GM11168 (cell line): ENCODE measurements around the gene STARD6.
"Not testable (repeated sequence)": the region's sequence is repeated elsewhere in the genome, so short reads cannot be mapped to it uniquely, and the experiment has no call there.

ENCODE experiments used
- in situ Hi-C: fragments of 300-500 bp; cut with MboI; formaldehyde crosslinking; loops from one replicate; pipeline ENCODE4 v1.12.0; 2022; ENCODE audit warnings: low sequenced_read_pairs; ENCODE audit not compliant: unreplicated experiment

STARD6 gene

GRCh38 chr18:54351186-54351585 lies 6.5 kb downstream of the STARD6 start:
- in situ Hi-C loops = no loop called here

GRCh38 chr18:54338230-54338629 lies 19.4 kb downstream of the STARD6 start:
- in situ Hi-C loops = no loop called here

- in situ Hi-C loops = no loop called here
Observed at GRCh38 chr18:54335638-54336173, 22.0 kb downstream of the STARD6 start.

- in situ Hi-C loops = no loop called here
Observed at GRCh38 chr18:54330768-54331548, 26.7 kb downstream of the STARD6 start.

DNA sequence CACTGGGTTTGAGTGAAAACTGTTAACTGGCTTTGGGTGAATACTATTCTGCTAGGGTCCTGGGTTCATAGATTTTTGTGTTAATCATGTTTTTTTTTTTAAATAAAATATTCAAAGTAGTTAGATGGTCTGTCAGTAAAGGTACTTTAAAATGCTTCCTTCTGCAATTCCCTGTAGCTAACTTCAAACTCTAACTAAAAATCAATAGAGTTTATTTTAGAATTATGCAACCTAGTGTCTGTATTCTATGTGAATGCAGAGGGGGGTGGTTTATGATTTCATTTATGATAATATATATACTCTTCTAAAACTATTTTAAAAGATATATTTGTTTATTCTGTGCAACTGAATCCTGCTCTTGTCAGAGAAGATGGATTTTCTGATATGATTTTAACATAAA lies 27.9 kb downstream of the STARD6 start:
- in situ Hi-C loops = no loop called here

DNA sequence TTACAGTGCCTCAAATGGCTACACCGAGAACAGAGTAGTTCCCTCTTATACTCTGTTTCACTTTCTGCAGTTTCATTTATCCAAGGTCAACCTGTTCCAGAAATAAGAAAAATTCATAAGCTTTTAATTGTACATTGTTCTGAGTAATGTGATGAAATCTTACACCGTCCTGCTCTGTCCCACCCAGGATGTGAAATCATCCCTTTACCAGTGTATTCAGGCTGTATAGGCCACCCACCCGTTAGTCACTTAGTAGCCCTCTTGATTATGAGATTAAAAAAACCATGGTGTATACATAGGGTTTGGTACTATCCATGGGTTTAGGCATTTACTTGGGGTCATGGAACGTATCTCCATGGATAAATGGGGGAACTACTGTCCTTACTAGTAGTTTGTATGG lies 29.8 kb downstream of the STARD6 start:
- in situ Hi-C loops = no loop called here

DNA sequence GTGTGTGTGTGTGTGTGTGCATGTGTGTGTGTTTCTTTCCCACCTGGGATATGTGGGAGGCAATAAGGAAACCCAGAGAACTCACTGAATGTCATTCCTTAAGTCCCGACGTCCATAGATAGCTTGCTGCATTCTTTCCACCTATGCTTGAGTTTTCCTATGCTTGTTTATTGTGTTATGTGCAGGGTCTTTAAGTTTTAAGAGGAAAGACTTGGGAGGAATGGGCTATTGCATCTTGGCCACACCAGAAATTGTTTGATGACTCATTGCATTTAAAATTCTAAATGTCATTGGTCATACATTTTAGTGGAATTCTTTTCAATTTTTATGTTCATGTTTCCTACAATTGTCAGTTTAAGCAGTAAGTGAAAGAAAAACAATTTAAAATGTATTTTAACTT lies 33.7 kb downstream of the STARD6 start:
- in situ Hi-C loops = no loop called here

GRCh38 chr18:54323561-54323960 lies 34.1 kb downstream of the STARD6 start:
- in situ Hi-C loops = no loop called here

- in situ Hi-C loops = no loop called here
Observed at GRCh38 chr18:54316071-54316820, 41.4 kb downstream of the STARD6 start.

- in situ Hi-C loops = not testable (repeated sequence)
Observed at GRCh38 chr18:54309564-54309963, 48.1 kb downstream of the STARD6 start.

- in situ Hi-C loops = no loop called here
Observed at GRCh38 chr18:54303408-54303807, 54.2 kb downstream of the STARD6 start.

DNA sequence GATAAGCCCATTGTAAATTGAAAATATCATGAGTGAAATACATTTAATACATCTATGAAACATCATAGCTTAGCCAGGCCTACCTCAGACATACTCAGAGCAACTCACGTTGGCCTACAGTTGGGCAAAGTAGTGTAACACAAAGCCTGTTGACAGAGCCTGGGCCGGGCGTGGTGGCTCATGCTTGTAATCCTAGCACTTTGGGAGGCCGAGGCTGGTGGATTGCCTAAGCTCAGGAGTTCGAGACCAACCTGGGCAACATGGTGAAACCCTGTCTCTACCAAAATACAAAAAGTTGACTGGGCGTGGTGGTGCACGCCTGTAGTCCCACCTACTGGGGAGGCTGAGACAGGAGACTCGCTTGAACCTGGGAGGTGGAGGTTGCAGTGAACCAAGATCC lies 58.7 kb downstream of the STARD6 start:
- in situ Hi-C loops = not testable (repeated sequence)

DNA sequence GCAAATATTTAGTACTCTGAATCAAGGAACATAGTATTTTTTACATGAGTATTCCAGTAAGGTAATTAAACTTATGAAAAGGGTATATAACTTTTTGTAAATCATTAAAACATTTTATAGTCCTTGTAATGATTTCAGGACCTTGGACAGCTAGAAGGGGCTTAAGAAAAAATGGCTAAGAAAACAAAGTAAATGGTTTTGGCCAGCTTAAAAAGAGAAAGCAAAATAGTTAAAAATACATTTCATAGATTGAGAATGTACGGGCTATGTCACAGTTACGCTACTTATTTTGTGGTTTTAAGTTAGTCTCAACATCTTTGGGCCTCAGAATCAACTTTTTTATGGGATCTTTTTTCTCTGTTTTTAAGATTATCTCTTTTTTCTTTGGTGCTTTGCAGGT lies 61.6 kb downstream of the STARD6 start:
- in situ Hi-C loops = no loop called here

- in situ Hi-C loops = no loop called here
Observed at GRCh38 chr18:54294274-54294673, 63.4 kb downstream of the STARD6 start.

GRCh38 chr18:54284981-54285785 lies 72.5 kb downstream of the STARD6 start:
- in situ Hi-C loops = loop anchor here (10.0 kb wide), 1 partner anchor 80 kb away; no protein-coding TSS in a partner anchor

GRCh38 chr18:54284535-54284934 lies 73.1 kb downstream of the STARD6 start:
- in situ Hi-C loops = loop anchor here (10.0 kb wide), 1 partner anchor 80 kb away; no protein-coding TSS in a partner anchor

DNA sequence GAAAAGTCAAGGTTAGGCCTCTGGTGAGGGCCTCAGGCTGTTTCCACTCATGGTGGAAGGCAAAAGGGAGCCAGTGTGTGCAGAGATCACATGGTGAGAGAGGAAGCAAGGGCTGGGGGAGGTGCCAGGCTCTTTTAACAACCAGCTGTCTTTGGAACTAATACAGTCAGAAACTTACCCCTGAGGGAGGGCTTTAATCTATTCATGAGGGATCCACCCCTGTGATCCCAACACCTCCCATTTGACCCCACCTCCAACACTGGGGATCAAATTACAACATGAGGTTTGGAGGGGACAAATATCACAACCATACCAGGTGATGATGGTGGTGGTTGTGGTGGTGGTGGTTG lies 77.5 kb downstream of the STARD6 start:
- in situ Hi-C loops = loop anchor here (10.0 kb wide), 1 partner anchor 85 kb away; no protein-coding TSS in a partner anchor

GRCh38 chr18:54279477-54280219 lies 78.0 kb downstream of the STARD6 start:
- in situ Hi-C loops = loop anchor here (10.0 kb wide), 1 partner anchor 85 kb away; no protein-coding TSS in a partner anchor

DNA sequence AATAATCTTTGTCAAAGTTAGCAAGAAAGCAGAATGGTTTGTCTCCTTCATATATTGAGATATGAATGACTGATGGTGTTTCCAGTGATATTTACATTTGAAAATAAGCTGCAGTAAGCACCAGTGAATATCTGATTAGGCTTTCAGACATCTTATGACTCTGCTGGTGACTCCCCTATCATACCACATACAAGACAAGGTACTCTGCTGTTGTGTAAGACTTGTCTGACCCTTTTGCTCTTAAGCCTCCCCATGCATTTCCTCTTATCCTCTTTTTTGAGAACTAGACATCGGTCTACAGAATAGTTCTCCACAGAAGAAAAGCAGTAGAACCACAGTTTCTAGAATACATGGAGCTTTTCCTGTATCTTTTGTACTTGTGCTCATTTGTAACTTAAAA lies 79.0 kb downstream of the STARD6 start:
- in situ Hi-C loops = no loop called here

- in situ Hi-C loops = no loop called here
Observed at GRCh38 chr18:54277899-54278298, 79.8 kb downstream of the STARD6 start.
